Stimulated activated CD8-positive, alpha-beta memory T cell treated with anti-CD3 and anti-CD28 coated beads, Interleukin-4, amount 100 ng/mL, for 24 hours (primary cell): ENCODE data around the gene MAGI3.
"Not testable (repeated sequence)": the region's sequence is repeated elsewhere in the genome, so short reads cannot be mapped to it uniquely, and the experiment has no call there.

Source experiments
- DNase-seq: peaks from one replicate; pipeline ENCODE4 v3.0.0-alpha.2; 2020; ENCODE audit warnings: low read depth

MAGI3 gene

DNA sequence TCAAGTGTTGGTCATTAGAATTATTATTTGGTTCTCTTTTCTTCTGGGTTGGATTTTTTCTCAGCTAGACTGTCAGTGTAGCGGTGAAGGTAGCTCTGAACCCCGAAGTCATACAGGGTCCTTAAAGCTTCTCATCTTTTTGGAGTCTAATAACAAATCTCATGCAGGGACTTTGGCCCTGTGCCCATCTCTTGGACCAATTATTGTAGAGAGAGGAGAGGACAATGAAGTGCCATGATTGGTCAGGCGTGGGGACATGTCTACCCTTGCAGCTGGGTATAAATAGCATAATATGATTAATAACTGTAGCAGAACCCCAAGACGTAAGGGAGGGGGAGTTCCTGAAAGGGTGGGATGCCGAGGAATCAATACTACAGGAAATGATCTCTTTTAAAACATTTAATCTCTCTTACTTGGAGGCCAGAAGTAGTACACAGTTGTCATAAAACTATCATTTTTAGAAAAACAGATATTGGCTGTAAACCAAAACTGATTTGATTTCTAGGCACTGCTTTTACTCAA, 8.8 kb downstream of the MAGI3 start:
- DNase-seq, result no peak

DNA sequence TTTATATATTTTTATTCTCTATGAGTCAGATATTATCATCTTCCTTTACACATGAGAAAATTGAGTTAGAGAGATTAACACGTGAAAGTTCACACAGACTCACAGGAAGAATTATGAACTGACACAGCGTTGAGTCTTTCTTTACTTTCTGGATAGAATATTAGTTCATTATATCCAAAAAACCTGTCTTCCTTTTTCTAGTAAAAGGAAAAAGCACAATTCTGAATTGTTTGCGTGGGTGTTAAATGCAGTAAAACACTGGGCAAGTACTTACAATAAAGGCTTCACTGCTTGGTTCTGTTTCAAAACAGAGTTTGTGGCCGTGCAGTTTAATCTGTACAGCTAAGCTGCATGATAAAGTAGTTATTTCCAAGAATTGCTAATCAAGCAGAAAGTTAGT, 10.8 kb downstream of the MAGI3 start:
- no peak for DNase-seq

DNA sequence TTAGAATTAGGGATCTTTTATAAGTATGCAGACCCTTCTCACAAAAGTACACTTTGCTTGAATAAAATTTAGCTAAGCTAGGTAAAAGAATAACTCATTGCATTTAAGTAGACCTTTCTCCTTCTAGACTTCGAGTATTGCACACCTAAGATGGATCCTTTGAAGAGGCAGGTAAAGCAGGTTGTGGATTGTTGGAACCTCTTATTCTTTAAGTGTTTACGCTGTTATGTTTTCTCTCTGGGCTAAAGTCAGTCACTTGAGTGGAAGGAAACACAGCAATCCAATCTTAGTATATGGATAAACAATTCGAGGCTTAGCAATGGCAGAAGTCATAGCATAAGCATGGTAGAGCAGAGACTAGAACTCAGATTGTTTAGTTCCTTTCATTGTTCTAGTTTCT, 11.4 kb downstream of the MAGI3 start:
- DNase-seq, result no peak

DNA sequence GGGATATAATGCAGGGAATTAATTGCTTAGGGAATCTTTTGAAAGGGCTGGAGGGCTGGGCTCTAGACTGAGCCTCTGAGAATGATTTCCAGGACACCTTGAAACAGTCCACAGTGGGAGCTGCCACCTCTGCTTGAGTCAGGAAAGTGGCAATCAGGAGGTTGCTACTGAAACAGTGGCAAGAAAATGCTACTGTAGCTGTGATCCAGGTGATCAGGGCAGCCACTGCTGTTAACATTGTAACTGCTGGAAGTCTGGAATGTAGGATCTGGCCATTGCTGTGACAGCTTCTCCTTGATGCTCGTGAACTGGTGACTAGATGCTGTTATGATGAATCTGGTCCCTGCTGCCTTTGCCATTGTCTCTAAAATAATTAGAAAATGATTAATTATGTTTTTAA, 12.8 kb downstream of the MAGI3 start:
- DNase-seq, result no peak

DNA sequence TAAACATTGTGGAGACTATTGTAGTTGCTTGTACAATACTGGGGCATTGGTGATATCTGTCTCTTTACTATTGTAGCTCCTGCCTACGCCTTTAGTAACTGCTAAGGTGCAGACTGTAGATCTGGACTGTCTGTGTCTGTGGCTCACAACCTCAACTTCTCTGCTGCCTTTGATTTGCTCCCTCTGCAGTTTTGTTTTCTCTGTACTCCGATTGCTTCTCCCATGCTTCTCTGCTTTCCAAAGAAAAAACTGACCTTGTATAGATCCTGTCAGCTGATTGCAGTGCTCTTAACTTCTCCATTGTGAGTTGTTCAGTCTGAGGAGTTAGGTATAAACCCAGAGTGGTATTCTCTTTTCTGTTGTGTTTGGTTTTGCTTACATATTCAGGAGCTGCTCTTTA, 15.3 kb downstream of the MAGI3 start:
- no peak for DNase-seq

DNA sequence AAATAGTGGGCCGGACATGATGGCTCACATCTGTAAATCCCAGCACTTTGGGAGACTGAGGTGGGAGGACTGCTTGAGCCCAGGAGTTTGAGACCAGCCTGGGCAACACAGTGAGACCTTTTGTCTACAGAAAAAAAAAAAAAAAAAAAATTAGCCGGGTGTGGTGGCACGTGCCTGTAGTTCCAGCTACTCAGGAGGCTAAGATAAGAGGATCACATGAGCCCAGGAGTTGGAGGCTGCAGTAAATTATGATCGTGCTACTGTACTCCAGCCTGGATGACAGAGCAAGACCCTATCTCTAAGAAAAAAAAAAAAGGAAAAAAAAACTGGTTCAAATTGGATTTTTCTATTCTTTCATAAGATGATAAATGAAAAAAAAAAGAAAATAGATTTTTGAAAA, 15.8 kb downstream of the MAGI3 start:
- DNase-seq, result not testable (repeated sequence)

DNA sequence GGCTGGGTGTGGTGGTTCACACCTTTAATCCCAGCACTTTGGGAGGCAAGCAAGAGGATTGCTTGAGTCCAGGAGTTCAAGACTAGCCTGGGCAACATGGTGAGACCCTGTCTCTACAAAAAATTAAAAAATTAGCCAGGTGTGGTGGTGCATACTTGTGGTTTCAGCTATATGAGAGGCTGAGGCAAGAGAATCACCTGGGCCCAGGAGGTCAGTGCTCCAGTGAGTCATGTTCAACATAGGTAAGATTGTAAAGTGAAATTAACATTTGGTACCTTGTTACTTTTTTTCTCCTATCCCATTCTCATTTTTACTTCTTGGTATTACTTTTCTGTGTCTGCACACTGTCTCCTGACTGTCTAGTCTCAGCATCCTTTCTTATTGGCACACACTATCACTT, 19.0 kb downstream of the MAGI3 start:
- no peak for DNase-seq

DNA sequence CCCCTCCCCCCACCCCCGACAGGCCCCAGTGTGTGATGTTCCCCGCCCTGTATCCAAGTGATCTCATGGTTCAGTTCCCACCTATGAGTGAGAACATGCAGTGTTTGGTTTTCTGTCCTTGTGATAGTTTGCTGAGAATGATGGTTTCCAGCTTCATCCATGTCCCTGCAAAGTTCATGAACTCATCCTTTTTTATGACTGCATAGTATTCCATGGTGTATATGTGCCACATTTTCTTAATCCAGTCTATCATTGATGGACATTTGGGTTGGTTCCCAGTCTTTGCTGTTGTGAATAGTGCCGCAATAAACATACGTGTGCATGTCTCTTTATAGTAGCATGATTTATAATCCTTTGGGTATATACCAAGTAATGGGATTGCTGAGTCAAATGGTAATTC, 21.7 kb downstream of the MAGI3 start:
- DNase-seq, result not testable (repeated sequence)

DNA sequence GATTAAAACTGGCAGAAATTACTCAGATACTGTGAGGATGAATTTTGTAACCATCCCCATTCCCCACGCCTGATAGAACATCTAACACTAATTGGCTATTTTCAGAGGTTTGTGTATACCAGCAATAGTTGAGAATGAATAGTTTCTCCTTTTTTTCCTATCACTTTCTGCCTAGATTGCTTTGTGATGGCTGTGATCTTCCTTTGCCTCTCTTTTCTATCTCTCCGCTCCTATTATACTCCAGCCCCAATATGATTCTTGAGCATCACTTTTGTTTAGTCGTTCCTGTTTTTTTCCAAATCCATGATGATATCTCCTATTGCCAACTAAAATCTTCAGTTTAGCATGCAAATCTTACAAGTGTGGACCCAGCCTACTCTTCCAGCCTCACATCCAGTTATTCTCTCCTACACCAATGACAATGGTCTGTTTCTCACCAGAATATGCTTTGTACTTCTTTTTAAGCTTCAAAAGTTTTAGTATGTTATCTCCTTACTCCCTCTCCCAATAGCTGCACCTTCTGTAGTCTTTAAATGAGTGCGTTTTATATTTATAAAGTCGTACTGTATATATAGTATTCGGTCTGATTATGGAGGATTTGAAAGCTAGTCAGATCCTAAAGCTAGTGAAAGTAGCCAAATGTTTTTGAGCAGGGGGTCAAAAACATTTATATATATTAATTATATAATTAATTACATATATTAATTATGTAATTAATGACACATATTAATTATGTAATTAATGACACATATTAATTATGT, 25.2 kb downstream of the MAGI3 start:
- DNase-seq, result no peak

DNA sequence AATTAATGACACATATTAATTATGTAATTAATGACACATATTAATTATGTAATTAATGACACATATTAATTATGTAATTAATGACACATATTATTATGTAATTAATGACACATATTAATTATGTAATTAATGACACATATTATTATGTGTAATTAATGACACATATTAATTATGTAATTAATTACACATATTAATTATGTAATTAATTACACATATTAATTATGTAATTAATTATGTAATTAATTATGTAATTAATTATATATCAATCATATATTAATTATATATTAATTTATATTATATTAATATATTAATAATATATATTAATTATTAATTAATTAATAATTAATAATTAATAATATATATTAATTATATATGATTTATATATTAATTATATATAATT, 25.8 kb downstream of the MAGI3 start:
- DNase-seq, result not testable (repeated sequence)

DNA sequence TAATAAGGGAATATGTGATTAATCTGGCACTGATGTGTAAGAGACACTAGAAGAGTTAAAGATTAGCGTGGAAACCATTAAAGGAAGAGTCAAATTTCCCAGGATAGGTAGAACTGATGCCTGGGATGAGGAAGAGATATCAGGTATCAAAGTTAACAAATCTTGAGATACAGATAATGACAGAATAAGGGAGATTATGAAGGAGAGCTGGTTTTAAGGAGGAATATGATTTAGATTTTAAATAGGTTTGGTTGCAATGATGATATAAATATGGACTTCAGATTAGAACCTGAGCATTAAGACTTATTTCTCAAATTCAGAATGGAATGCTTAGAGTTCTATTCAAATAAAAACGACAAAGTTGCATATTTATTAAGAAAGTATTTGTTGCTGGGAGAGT, 26.2 kb downstream of the MAGI3 start:
- DNase-seq, result no peak

DNA sequence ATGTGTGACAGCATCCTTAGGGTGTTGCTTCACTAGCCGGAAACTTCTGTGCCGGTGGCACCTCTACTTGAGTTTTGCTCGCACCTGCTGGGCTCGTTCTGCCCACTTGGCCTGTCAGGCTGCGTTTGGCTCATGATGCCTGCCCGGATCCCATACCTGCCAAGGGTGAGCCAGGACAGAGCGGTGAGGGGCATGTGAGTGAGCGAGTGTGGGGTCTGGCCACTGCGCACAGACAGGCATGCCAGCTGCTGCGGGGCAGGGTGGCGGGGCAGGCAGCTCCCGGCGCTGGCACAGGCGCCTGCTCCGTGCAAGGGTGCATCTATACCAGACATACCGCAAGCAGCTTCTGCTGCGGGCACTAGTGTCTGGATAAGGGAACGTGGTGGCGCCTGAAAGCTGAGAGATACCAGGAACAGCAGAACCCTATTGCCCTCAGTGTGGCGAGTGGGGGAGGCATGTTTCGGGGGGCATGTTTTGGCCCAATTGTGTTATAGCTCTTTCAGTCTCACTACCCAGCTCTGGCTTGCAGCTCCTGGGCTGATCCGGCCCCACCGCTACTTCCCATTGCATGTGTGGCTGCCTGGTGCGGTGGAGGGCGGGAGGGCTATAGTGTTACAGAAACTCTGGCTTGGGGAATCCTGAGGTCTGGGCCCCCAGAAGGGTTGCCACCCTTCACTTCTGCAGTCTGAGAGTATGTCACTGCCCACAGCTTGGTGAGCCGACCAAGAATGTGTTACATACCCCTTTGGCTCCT, 32.2 kb downstream of the MAGI3 start:
- DNase-seq, result no peak

DNA sequence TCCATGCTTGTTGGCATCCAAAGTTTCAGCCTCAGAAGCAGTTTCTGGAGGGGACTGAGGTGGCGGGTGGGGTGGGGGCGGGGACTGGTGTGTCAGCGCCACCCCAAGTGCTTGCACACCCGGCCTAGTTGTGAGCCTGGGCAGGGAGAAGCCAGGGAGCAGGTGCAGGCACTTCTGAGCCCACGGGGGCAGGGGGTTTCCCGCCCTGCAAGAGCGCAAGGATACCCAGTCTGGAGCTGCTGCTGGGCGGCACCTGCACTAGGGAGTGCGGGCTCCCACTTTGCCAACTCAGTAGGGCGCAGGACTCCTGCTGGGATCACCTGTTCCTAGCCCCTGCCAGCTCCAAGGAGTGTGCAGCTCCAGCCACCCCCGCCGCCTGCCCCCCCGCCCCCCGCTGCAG, 33.5 kb downstream of the MAGI3 start:
- no peak for DNase-seq

DNA sequence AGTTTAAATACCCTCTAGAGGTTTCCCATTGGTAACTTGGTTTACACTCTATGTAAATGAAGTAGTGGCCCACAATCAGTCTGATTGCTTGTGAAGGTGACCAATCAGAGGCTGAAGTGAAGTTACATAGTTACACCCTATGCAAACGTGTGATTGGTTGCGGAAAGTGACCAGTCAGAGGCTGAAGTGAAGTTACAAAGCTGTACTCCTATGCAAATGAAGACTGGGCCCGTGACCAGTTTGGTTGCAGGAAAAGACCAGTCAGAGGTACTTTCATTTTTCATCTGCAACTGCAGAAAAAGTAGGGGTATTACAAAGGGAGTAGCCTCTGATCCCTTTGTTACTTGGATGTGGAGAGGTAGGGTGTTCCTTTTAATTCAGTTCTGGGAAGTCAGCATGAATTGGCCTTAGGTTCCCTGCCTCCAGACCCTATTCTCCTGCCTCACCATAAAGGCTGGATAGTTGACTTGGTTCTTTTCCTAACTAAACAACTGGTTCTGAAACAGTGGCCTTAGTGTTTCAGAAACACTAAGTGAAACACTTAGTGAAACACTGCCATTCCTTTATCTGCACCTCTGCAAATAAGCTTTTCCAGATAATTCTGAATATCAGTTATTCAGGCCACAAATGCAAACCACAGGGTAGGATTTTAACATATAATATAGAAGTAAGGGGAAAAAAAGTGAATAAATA, 39.3 kb downstream of the MAGI3 start:
- DNase-seq, result no peak

DNA sequence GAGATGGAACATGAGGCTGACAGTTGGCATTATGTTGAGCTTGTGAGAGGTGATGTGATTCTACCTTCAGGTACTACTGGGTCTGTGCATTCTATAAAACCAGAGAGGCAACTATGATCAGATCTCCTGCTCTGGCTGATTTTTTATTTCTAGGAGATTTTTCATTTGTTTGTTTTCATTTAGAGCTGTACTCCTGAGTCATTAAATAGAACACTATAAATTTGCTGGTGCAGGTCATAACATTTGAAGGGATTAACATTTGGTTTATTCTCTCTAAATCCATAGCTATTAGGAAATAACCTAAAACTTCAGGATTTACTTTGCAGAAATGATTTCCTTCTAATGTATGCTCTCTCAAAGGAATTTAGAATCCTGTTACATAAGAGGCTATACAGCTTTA, 42.9 kb downstream of the MAGI3 start:
- no peak for DNase-seq

DNA sequence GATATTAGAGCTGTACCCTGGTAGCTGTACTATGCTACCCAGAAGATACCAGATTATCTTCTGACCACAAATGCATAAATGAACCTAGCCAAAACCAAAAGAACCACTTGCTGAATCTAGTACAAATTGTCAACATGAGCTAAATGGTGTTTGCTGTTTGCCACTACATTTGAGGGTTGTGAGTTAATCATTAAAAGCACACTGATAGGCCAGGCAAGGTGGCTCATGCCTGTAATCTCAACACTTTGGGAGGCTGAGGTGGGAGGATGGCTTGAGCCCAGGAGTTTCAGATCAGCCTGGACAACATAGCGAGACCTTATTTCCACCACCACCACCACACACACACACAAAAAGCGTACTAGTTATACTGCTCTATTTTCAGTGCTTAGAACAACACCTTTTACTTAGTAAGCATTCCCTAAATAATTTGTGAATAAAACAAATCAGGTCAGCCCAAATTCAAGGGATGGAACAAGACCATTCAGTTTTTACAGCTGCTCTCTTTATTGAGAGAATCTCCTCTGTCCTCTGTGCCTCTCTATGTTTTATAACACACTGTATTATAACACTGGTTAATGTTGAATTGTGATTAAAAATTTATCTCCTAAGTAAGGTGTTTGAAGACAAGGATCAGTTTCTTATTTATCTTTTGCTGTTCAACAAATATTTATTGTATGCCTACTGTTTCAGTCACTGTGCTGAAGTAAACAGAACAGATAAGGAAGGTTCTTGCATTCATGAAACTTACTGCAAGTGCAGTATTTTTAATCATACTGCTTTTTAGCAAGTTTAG, 44.0 kb downstream of the MAGI3 start:
- DNase-seq, result no peak

DNA sequence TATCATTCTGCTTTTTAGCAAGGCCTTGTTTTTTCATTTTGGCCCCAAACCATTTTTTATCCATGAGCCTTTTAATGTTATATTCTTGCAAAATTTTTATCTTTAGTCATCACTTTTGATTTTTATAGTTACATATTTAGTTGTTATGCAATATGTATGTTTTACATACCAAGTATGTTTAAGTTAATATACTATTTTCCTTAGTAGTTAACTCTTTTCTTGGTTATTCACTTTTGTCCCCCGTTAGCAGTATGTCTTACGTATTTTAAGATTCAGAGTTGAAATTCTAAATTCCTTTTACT, 44.5 kb downstream of the MAGI3 start:
- DNase-seq, result no peak

DNA sequence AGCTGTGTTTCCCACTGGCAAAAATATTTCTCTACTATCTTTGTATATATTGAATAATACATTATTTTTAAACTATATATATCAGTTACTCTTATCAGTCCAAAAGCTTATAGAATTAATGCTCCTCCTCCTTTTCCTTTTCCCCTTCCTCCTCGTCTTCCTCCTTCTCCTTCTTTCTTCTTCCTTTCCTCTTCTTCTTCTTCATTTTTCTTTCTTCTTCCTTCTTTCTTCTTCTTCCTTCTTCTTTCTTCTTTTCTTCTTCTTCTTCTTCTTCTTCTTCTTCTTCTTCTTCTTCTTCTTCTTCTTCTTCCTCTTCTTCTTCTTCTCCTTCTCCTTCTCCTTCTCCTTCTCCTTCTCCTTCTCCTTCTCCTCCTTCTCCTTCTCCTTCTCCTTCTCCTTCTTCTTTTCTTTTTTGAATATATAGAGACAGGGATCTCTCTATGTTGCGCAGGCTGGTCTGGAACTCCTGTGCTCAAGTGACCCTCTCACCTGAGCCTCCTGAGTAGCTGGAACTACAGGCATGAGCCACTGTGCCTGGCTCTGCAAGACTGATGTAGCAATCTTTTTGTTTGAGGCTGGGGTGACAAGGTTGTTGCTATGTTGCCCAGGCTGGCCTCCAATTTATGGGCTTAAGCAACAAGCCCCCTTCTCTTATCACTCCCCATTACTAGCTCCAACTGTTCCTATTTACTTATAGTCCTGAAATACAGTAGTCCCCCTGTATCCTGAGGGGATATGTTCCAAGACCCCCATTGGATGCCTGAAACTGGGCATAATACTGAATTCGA, 47.4 kb downstream of the MAGI3 start:
- no peak for DNase-seq

DNA sequence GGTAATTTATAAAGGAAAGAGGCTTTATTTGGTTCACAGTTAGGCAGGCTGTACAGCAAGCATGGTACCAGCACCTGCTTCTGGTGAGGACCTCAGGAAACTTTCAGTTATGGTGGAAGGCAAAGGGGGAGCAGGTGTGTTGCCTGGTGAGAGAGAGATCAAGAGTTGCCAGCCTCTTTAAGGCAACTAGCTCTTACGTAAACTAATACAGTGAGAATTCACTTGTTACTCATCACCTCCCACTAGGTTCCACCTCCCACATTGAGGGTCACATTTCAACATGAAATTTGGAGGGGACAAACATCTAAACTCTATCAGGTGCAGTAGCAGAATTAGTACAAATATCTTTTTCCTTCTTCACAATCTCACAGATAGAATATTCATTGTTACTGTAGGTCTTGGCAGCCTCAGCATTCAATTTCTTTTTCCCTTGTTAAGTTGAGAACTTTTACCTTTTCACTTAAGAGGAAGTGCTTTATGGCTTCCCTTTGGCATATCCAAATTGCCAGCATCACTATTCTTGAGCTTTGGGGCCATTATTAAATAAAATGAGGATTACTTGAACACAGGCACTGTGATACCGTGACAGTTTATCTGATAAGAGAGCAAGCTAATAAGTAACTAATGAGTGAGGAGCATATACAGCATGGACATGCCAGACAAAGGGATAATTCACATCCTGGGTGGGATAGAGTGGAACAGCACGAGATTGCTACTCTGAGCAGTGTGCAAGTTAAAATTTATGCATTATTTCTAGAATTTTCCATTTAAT, 48.4 kb downstream of the MAGI3 start:
- no peak for DNase-seq

DNA sequence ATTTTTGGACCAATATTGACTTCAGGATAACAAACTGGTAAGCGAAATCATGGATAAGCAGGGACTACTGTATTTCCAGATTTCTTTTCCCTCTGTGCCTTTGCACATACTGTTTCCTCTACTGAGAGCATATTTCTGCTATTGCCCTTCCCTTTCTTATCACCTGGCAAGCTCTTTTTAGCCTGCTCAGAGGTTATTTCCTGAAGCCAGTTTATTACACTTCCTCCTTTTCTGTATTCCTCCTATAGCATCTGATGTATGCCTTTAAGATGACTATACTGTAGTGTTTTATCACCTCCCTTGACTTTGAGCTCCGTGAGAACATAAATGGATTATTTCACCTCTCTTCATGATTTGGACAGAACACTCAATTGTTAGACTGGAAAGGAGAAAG, 49.0 kb downstream of the MAGI3 start:
- no peak for DNase-seq

DNA sequence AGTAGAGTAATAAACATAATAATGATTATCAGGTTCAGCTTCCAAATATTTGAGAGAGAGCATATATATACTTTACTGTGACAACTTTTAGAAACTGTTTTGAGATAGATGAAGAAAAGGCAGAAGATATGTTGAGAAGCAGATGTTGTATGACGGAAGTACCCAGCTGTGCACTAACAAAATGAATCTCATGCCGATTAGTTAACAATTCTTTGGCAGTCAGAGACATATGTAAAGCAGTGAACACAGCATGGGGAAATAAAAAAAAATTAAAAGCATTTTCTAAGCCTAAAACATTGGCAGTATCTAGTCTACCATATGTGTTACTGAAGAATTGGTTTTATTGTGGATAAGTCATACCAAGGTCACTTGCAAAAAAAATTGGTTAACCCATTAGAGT, 51.8 kb downstream of the MAGI3 start:
- DNase-seq, result no peak
